GM12801 (cell line): ENCODE data around the gene PLXNA2.

Experiments used
- TF ChIP-seq, protein P1 (sequence below): IDR thresholded peaks from one replicate; pipeline ENCODE4 v1.5.1; 2011; ENCODE audit warnings: control low read depth; ENCODE audit not compliant: insufficient read length; ENCODE audit errors: extremely low read depth

Gene PLXNA2

GRCh38 chr1:208059409-208060001 lies 184.7 kb downstream of the PLXNA2 start:
- TF ChIP-seq, protein P1, sequence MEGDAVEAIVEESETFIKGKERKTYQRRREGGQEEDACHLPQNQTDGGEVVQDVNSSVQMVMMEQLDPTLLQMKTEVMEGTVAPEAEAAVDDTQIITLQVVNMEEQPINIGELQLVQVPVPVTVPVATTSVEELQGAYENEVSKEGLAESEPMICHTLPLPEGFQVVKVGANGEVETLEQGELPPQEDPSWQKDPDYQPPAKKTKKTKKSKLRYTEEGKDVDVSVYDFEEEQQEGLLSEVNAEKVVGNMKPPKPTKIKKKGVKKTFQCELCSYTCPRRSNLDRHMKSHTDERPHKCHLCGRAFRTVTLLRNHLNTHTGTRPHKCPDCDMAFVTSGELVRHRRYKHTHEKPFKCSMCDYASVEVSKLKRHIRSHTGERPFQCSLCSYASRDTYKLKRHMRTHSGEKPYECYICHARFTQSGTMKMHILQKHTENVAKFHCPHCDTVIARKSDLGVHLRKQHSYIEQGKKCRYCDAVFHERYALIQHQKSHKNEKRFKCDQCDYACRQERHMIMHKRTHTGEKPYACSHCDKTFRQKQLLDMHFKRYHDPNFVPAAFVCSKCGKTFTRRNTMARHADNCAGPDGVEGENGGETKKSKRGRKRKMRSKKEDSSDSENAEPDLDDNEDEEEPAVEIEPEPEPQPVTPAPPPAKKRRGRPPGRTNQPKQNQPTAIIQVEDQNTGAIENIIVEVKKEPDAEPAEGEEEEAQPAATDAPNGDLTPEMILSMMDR = no peak

- TF ChIP-seq, protein P1 = no peak
Measured at GRCh38 chr1:208058756-208059155, 185.4 kb downstream of the PLXNA2 start.

DNA sequence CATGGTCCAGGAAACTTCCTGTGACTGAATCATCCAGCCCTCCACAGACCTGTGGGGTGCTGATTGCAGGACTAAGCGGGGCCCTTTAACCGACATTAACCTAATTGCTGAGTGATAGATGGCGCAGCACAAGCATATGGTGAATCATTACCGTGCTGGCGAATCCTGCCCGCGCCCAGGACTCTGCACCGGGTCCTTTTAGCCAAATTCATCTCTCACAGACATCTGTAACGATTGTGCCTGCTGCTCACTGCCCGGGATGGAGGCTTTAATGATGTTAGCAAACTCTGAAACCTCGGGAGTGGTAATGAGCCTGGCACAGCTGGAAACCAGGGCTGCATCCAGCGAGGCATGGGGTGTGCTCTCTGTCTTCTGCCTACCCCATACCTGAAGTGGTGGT lies 185.9 kb downstream of the PLXNA2 start:
- TF ChIP-seq, protein P1 = no peak

GRCh38 chr1:208057056-208057455 lies 187.1 kb downstream of the PLXNA2 start:
- TF ChIP-seq, protein P1 = no peak

- TF ChIP-seq, protein P1 = no peak
Measured at GRCh38 chr1:208055535-208055934, 188.6 kb downstream of the PLXNA2 start.

DNA sequence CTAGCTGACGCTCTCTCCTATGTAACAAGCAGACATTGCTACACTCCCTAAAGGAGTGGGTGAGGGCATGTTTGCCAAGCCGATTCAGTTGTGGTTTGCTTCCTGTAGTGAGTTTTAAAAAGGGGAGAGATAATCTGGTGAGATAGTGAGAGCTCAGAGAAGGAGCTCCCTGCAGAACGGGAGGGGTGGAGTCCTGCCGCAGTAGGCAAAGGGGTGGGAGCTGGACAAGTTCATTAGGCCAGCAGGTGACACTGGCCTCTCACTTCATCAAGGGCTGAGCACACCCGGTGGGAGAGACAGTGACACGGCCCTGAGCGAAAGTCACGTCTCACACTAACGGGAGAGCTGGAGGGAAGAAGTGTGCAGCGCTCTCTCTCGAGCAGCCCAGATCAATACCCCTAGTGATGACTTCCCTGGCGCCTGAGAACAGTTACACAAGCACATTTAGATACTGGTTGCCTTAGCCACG lies 189.2 kb downstream of the PLXNA2 start:
- TF ChIP-seq, protein P1 = no peak

DNA sequence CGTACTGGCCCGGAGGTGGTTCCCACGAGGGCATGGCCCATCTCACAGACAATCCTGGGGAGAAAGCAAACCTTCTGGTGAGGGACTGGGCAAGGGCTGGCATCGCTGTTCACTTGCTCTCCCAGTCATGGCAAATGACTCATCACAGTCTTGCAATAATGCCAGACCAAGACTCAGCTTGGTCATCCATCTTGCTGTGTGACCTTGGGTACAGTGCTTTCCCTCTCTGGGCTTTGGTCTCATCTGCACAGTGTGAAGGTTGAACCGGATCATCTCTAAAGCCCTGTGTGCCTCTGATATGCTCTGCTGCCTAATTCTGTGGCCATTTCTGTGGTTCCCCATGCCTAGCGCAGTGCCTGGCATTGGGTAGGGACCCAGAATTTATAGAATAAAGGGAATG lies 189.7 kb downstream of the PLXNA2 start:
- TF ChIP-seq, protein P1 = no peak
